PC-3 (cell line): Measurements from ENCODE around the gene MYO5A. TPM values are rescaled to one million over a fixed set of nuclear protein-coding genes. Genes with fewer than 3 reads are reported as not detected.

Experiments used
- ATAC-seq: fragments of 200-7000 bp; cut with Tn5 transposase; 2 replicates; pipeline ENCODE4 v1.9.1; 2020; ENCODE audit warnings: mild to moderate bottlenecking, moderate library complexity
- BruUV-seq: library from RNA; stranded (reverse); fragments of 400-500 nt; replicated peaks from 2 replicates; lab custom pipeline; 2021; lab: Mats Ljungman, UMichigan
- CTCF ChIA-PET: fragments of 300-600 bp; sonication (Branson Sonifier 250); formaldehyde crosslinking; loops from one replicate; lab custom pipeline; 2022; ENCODE audit warnings: antibody characterized with exemption; lab: Charles Lee
- POLR2A ChIA-PET: fragments of 300-600 bp; sonication (Branson Sonifier 250); formaldehyde crosslinking; loops from one replicate; lab custom pipeline; 2022; ENCODE audit warnings: antibody characterized with exemption; ENCODE audit not compliant: unreplicated experiment; lab: Charles Lee
- DNase-seq: peaks from one replicate; pipeline ENCODE4 v3.0.0-alpha.2; 2015
- H2AFZ ChIP-seq: fragments of 300-600 bp; sonication (generic); 2 replicates; pipeline ENCODE4 v1.6.0; 2016; ENCODE audit warnings: antibody characterized with exemption, low read length
- H3F3A ChIP-seq: fragments of 300-600 bp; sonication (generic); one replicate; pipeline ENCODE4 v1.6.0; 2017; ENCODE audit warnings: antibody characterized with exemption, low read length, control low read depth, mild to moderate bottlenecking; ENCODE audit not compliant: unreplicated experiment
- H3K27ac ChIP-seq: fragments of 300-600 bp; sonication (generic); 2 replicates; pipeline ENCODE4 v1.5.1; 2016; ENCODE audit warnings: mild to moderate bottlenecking, low read length
- H3K27me3 ChIP-seq: fragments of 300-600 bp; sonication (generic); 2 replicates; pipeline ENCODE4 v1.6.1; 2016; ENCODE audit warnings: low read length, mixed read lengths
- H3K36me3 ChIP-seq: fragments of 300-600 bp; sonication (generic); 2 replicates; pipeline ENCODE4 v1.6.1; 2016; ENCODE audit warnings: low read depth, mixed run types, low read length, mixed read lengths
- H3K4me1 ChIP-seq: fragments of 300-600 bp; sonication (generic); 2 replicates; pipeline ENCODE4 v1.5.1; 2016; ENCODE audit warnings: low read length; ENCODE audit not compliant: insufficient read depth
- H3K4me2 ChIP-seq: fragments of 300-600 bp; sonication (generic); 2 replicates; pipeline ENCODE4 v1.6.0; 2016; ENCODE audit warnings: low read length
- H3K4me3 ChIP-seq: fragments of 300-600 bp; sonication (generic); 2 replicates; pipeline ENCODE4 v1.5.1; 2016; ENCODE audit warnings: mild to moderate bottlenecking, low read length, mixed read lengths
- H3K79me2 ChIP-seq: fragments of 300-600 bp; sonication (generic); 2 replicates; pipeline ENCODE4 v1.6.1; 2017; ENCODE audit warnings: low read length, mixed read lengths
- H3K9ac ChIP-seq: fragments of 300-600 bp; sonication (generic); 2 replicates; pipeline ENCODE4 v1.6.0; 2016; ENCODE audit warnings: mild to moderate bottlenecking, low read length
- H3K9me2 ChIP-seq: fragments of 300-600 bp; sonication (generic); replicated peaks from 2 replicates; pipeline ENCODE4 v1.6.1; 2016; ENCODE audit warnings: mixed run types, low read length, mixed read lengths
- H3K9me3 ChIP-seq: fragments of 300-600 bp; sonication (generic); 2 replicates; pipeline ENCODE4 v1.6.1; 2016; ENCODE audit warnings: low read length, mixed read lengths
- H4K20me1 ChIP-seq: fragments of 300-600 bp; sonication (generic); 2 replicates; pipeline ENCODE4 v1.6.1; 2016; ENCODE audit warnings: low read length, mixed read lengths
- CTCF ChIP-seq: fragments of 300-600 bp; sonication (generic); conservative IDR thresholded peaks from 2 replicates; pipeline ENCODE4 v1.5.1; 2017; ENCODE audit warnings: antibody characterized with exemption, low read depth, mild to moderate bottlenecking, low read length
- EZH2 ChIP-seq: fragments of 300-600 bp; sonication (generic); IDR thresholded peaks from one replicate; pipeline ENCODE4 v1.6.1; 2017; ENCODE audit warnings: antibody characterized with exemption, mild to moderate bottlenecking, low read length; ENCODE audit not compliant: unreplicated experiment
- EZH2phosphoT487 ChIP-seq: fragments of 300-600 bp; sonication (generic); IDR thresholded peaks from 2 replicates; pipeline ENCODE4 v1.6.1; 2018; ENCODE audit warnings: mild to moderate bottlenecking, antibody characterized with exemption, low read length, borderline replicate concordance
- intact Hi-C: fragments of 100-400 bp; cut with micrococcal nuclease; formaldehyde crosslinking; loops from 2 replicates; pipeline ENCODE4 v1.9.0; 2023
- total RNA-seq: library from RNA; depleted of rRNA; stranded (reverse); fragments of >200 nt; gene quantifications from 2 replicates; pipeline ENCODE4 v1.2.3, GENCODE V29; 2014

The MYO5A gene
- total RNA-seq, 1 experiment from 2014 or later: 42.1 TPM

- no peak overlapping the region for H2AFZ ChIP-seq
- BruUV-seq: no TSS peak
- H3K27me3 ChIP-seq: no peaks in the 10 kb centered on the region
- H3K27ac ChIP-seq: no peak overlapping the region
- H3K9me3 ChIP-seq: no peaks in the 10 kb centered on the region
- H3K36me3 ChIP-seq: peaks cover 35% of the 10 kb centered on the region; the same call in 1 of the 2 replicates
- H3K4me2 ChIP-seq: no peak overlapping the region
- intact Hi-C loops: no loop called here
- no peak overlapping the region for H3K4me3 ChIP-seq
- POLR2A ChIA-PET: no interaction called here
- DNase-seq (no peak), ATAC-seq (no peak)
- CTCF ChIA-PET: no interaction called here
- H3K9me2 ChIP-seq: no peaks in the 10 kb centered on the region
- H3F3A ChIP-seq: no peaks in the 10 kb centered on the region
- TF ChIP-seq CTCF: no peak
- TF ChIP-seq EZH2phosphoT487: no peak
- TF ChIP-seq EZH2: no peak
- no peaks in the 10 kb centered on the region for H3K4me1 ChIP-seq
- H4K20me1 ChIP-seq: no peaks in the 10 kb centered on the region
- no peak overlapping the region for H3K9ac ChIP-seq
- H3K79me2 ChIP-seq: no peaks in the 10 kb centered on the region
These were observed 252.4 kb downstream of the MYO5A start for GRCh38 chr15:52276256-52276770.

- Histone ChIP-seq H3K9ac (no peak overlapping the region), H3K4me3 (no peak overlapping the region), H3K9me3 (no peaks in the 10 kb centered on the region), H3K4me2 (no peak overlapping the region), H3K36me3 (peaks cover 26% of the 10 kb centered on the region; the same call in 1 of the 2 replicates), H3K27me3 (no peaks in the 10 kb centered on the region), H3K9me2 (no peaks in the 10 kb centered on the region), H3F3A (no peaks in the 10 kb centered on the region), H4K20me1 (no peaks in the 10 kb centered on the region), H2AFZ (no peak overlapping the region), H3K27ac (peak overlapping the region; percentile 92; the same call in 1 of the 2 replicates), H3K4me1 (peaks cover 26% of the 10 kb centered on the region), H3K79me2 (no peaks in the 10 kb centered on the region)
- TF ChIP-seq EZH2 (no peak), CTCF (no peak), EZH2phosphoT487 (no peak)
- ChIA-PET CTCF (no interaction called here), POLR2A (no interaction called here)
- intact Hi-C loops: loop anchor here (5.0 kb wide), 1 partner anchor 264 kb away; the partner anchor contains the start of gene MYO5A
- no TSS peak for BruUV-seq
- DNase-seq (no peak), ATAC-seq (no peak)
These were observed 265.0 kb downstream of the MYO5A start for GRCh38 chr15:52263563-52264282.
